Measurements from ENCODE around the gene ALDH1A3.

The ALDH1A3 gene

GRCh38 chr15:100925480-100925879 is 45.8 kb downstream of the ALDH1A3 start:
- no peak for DNase-seq
- TF ChIP-seq GATA1 (IDR thresholded peaks at IDR 0.05; ENCODE audit: low read depth, low read length), result no peak

DNA sequence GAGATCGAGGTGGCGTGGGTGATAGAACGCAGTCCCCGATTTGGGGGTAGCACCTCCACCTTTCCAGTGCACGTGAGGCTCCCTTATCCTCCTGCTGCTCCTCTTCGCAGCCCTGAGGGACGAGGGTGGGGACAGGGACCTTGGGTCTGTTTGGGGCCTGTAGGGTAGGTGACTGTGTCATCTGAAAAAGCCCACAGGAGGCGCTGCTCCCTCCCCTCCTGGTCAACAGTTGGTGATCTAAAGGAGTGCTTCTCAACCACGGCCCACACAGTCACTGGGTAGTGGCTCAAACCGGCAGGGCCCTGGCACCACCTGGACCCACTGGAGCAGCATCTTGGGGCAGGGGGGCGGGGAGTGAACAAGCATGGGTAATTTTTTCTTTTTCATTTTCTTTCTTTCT is 46.6 kb downstream of the ALDH1A3 start:
- DNase-seq, result no peak
- TF ChIP-seq GATA1 (IDR thresholded peaks at IDR 0.05; ENCODE audit: low read depth, low read length) (no peak), POLR2A (IDR thresholded peaks at IDR 0.05; ENCODE audit: low read length) (no peak)

DNA sequence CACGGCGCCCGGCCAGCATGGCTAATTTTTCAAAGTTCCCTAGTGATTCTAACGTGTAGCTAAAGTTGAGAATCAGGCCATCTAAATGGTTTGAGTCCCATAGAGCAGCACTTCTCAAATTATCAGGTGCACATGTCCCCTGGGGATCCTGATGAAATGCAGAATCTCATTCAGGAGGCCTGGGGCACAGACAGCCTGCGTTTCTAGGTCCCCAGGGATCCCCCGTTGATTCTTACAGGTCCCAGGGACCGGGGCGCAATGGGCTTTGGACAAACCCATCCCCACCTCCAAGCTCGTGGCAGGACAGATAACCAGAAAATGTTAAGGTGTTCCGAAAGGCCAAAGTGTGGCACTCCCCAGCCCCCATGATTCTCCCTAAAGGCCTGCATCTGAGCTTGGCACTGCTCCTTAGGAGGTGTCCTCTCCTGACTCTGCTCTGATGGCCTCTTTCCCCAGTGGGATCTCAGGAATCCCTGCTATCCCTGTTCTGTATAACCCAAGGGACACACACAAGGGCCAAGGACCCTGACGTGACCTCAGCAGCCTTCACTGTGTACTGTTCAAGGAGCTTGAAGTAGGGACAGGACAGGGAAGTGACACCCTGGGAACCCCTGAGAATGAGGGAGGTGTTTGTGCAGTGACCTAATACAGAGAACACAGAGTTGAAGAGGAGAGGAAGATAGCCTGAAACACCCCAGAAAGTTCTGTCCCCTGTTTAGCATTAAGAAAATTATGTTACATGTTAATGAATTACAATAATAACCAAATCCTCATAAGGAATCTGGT is 47.5 kb downstream of the ALDH1A3 start:
- no peak for DNase-seq
- no peak for TF ChIP-seq GATA1 (IDR thresholded peaks at IDR 0.05; ENCODE audit: low read depth, low read length)
- TF ChIP-seq POLR2A (IDR thresholded peaks at IDR 0.05; ENCODE audit: low read length), result no peak

DNA sequence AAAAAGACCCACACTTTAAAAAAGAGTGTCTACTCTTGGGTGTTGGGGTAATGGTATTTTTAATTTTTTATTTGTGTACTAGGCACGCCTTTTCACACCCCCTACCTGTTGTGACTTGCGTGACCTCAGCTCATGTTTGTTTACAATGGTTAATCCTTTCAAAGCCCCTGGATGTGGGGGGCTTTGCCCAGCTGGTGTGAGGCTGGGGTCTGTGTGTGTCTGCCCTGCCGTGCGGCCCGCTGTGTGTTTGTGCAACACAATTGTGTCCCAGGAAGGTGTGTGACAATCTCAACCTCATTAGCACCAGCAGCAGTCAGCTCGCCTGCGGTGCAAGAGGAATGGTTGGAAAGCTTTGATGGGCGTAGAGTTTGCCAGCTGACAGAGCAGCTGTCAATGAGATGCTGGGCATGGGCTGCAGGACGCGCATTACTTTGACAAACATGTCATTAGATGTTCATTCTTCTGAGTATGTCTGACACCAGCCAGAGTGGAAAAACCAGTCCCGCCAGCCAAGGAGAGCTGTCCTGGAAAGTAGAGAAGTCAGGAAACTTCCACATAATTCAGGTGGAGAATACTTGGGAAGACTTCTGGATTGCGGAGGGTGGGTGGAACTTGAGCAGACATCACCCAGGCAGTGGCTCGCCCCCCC is 49.1 kb downstream of the ALDH1A3 start:
- no peak for DNase-seq
- TF ChIP-seq POLR2A (IDR thresholded peaks at IDR 0.05; ENCODE audit: low read length) (no peak), GATA1 (IDR thresholded peaks at IDR 0.05; ENCODE audit: low read depth, low read length) (no peak)

GRCh38 chr15:100929641-100930042 is 50.0 kb downstream of the ALDH1A3 start:
- DNase-seq, result no peak
- TF ChIP-seq GATA1 (IDR thresholded peaks at IDR 0.05; ENCODE audit: low read depth, low read length), result no peak
- TF ChIP-seq POLR2A (IDR thresholded peaks at IDR 0.05; ENCODE audit: low read length), result no peak

GRCh38 chr15:100930306-100930848 is 50.7 kb downstream of the ALDH1A3 start:
- TF ChIP-seq GATA1 (IDR thresholded peaks at IDR 0.05; ENCODE audit: low read depth, low read length) (no peak), POLR2A (IDR thresholded peaks at IDR 0.05; ENCODE audit: low read length) (no peak)
- no peak for DNase-seq

- no peak for TF ChIP-seq POLR2A (IDR thresholded peaks at IDR 0.05; ENCODE audit: low read length)
- TF ChIP-seq GATA1 (IDR thresholded peaks at IDR 0.05; ENCODE audit: low read depth, low read length), result no peak
- DNase-seq, result no peak
These were observed 51.7 kb downstream of the ALDH1A3 start for GRCh38 chr15:100931143-100931890.

- DNase-seq, result no peak
- TF ChIP-seq POLR2A (IDR thresholded peaks at IDR 0.05; ENCODE audit: low read length), result no peak
- no peak for TF ChIP-seq GATA1 (IDR thresholded peaks at IDR 0.05; ENCODE audit: low read depth, low read length)
These were observed 53.2 kb downstream of the ALDH1A3 start for GRCh38 chr15:100932676-100933348.

GRCh38 chr15:100934166-100934565 is 54.5 kb downstream of the ALDH1A3 start:
- no peak for DNase-seq
- no peak for TF ChIP-seq POLR2A (IDR thresholded peaks at IDR 0.05; ENCODE audit: low read length)
- no peak for TF ChIP-seq GATA1 (IDR thresholded peaks at IDR 0.05; ENCODE audit: low read depth, low read length)

DNA sequence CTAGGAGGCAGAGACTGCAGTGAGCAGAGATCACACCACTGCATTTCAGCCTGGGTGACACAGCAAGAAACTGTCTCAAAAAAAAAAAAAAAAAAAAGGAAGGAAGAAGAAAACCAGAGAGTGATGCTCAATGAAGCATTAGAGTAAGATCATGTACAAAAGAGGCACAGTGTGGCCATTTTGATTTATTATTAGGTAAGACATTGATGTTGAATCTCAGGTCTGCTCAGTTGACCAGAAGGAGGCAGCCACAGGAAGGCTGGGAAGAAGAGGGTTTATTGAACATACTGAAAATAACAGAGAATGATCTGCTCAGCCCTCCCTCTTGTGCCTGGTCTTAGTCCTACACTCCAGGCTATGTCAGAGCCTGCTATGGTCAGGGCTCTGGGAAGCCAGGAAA is 55.1 kb downstream of the ALDH1A3 start:
- no peak for TF ChIP-seq GATA1 (IDR thresholded peaks at IDR 0.05; ENCODE audit: low read depth, low read length)
- no peak for TF ChIP-seq POLR2A (IDR thresholded peaks at IDR 0.05; ENCODE audit: low read length)
- no peak for DNase-seq

GRCh38 chr15:100937171-100937570 is 57.5 kb downstream of the ALDH1A3 start:
- DNase-seq, result no peak
- TF ChIP-seq GATA1 (IDR thresholded peaks at IDR 0.05; ENCODE audit: low read depth, low read length) (no peak), POLR2A (IDR thresholded peaks at IDR 0.05; ENCODE audit: low read length) (no peak)

DNA sequence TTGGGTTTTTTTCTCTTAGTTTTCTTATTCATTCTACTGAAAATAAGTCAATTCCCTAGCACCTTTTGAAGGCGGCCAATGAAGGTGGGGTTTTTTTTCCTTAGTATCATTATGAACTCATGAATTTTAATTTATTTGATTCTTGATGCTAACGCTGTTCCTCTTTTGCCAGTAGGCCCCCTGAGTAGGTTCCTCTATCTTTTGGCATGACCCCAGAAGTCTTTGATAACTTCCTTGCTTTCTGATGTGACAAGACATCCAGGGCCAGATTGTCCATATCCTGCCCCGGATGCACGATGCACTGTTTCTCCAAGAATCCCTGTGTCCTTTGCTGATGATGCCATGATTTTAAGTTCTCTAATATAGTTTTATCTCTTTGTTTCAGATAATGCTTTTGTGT is 60.2 kb downstream of the ALDH1A3 start:
- DNase-seq, result no peak

DNA sequence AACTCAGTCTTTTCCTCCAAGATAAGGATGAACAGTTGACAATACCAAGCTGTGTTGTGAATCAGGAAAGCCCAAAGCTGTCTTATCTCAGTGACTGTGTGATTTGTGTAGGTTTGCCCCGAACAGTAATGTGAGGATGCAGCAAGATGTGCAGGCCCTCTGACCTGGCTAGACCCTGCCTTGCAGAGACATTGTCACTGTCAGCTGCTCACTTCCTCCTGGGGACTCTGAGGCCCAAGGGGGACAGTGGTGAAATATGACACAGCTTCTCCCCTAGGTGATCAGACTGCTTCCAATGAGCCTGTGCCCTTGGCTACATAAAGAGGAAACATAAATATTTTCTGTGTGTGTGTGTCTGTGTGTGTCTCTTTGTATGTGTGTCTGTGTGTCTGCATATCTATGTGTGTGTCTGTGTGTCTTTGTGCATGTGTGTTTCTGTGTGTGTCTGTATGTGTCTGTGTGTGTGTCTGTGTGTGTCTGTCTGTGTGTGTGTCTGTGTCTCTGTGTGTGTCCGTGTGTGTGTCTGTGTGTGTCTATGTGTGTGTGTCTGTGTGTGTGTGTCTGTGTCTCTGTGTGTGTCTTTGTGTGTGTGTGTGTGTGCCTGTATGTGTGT is 61.2 kb downstream of the ALDH1A3 start:
- DNase-seq, result peak in 1 of 2 experiments; percentile 4
- TF ChIP-seq GATA1 (IDR thresholded peaks at IDR 0.05; ENCODE audit: low read depth, low read length) (no peak), POLR2A (IDR thresholded peaks at IDR 0.05; ENCODE audit: low read length) (no peak)

More for the DNA sequence above, 60.2 kb downstream of the ALDH1A3 start:
- TF ChIP-seq POLR2A (IDR thresholded peaks at IDR 0.05; ENCODE audit: low read length) (no peak), GATA1 (IDR thresholded peaks at IDR 0.05; ENCODE audit: low read depth, low read length) (no peak)

Measured in erythroblast (primary cell).